ENCODE data around the gene KRTAP4-8. TPM values are rescaled to one million over a fixed set of nuclear protein-coding genes. Genes with fewer than 3 reads are reported as not detected.

Gene KRTAP4-8
- total and polyA plus RNA-seq, 11 donors, result not detected

GRCh38 chr17:41052566-41052965 lies 45.4 kb downstream of the KRTAP4-8 start:
- TF ChIP-seq POLR2A (IDR thresholded peaks at IDR 0.05) (no peak), CTCF (IDR thresholded peaks at IDR 0.05) (no peak)
- Histone ChIP-seq H3K27me3 (peaks cover 0 to 45% (median 19%) of the 10 kb centered on the region in 9 donors), H3K27ac (no peak overlapping the region), H3K4me1 (no peaks in the 10 kb centered on the region), H3K9me3 (peaks cover 0 to 11% (median 1%) of the 10 kb centered on the region in 12 donors), H3K36me3 (no peaks in the 10 kb centered on the region), H3K4me3 (no peak overlapping the region)
- ATAC-seq (no peak), DNase-seq (no peak)
- intact Hi-C loops (cut with DNase I), result no loop called here

DNA sequence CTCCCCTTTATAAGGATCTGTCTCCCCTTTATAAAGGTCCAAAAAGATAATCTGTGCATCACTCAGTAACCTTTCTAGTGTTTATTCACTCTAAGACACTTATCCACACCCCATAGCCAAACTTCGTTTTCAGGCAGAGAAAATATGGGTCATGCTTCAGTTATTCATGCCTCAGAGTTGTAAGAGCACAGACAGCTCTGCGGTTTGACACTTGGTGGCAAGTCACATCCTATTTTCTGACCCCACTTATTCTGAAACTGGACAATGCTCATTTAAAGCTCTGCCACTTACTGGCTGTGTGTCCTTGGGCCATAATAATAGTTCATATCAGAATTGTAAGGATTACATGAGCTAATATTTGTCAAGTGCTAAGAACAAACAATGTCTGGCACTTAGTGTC lies 48.8 kb downstream of the KRTAP4-8 start:
- intact Hi-C loops (cut with DNase I), result no loop called here
- DNase-seq (no peak), ATAC-seq (no peak)
- H3K4me1 ChIP-seq, result no peaks in the 10 kb centered on the region
- H3K27me3 ChIP-seq, result peaks cover 0 to 49% (median 22%) of the 10 kb centered on the region in 9 donors
- H3K36me3 ChIP-seq, result no peaks in the 10 kb centered on the region
- H3K4me3 ChIP-seq, result no peak overlapping the region
- peaks cover 0 to 9% (median 0%) of the 10 kb centered on the region in 12 donors for H3K9me3 ChIP-seq
- no peak for TF ChIP-seq POLR2A (IDR thresholded peaks at IDR 0.05)
- TF ChIP-seq CTCF (IDR thresholded peaks at IDR 0.05), result no peak
- no peak overlapping the region for H3K27ac ChIP-seq
- WGBS, 4 donors, result 49 to 64% (median 61%) methylated on average over 2 of the region's 2 CpGs

DNA sequence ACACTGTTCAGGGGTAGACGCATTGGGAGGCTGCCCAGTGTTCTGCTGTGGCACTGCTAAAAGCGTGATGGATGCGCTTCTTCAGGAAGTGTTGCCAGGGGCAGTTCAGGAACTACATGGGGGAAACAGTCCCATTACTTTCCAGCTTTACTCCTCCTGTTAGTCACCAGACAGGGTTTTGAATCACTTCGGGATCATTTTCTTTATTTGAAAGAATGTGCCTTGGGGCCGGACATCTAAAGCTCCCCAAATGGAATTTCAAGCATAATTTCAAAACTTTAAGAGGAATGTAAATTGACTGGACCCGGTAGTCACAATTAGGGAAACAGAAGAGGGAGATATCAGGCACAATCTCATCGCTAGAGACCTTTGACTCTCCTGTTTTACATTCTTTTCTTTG lies 49.5 kb downstream of the KRTAP4-8 start:
- no peak for TF ChIP-seq CTCF (IDR thresholded peaks at IDR 0.05)
- TF ChIP-seq POLR2A (IDR thresholded peaks at IDR 0.05), result no peak
- H3K27ac ChIP-seq, result no peak overlapping the region
- ATAC-seq (no peak), DNase-seq (no peak)
- H3K9me3 ChIP-seq, result peaks cover 0 to 6% (median 0%) of the 10 kb centered on the region in 12 donors
- H3K36me3 ChIP-seq, result no peaks in the 10 kb centered on the region
- peaks cover 0 to 49% (median 22%) of the 10 kb centered on the region in 9 donors for H3K27me3 ChIP-seq
- no peaks in the 10 kb centered on the region for H3K4me1 ChIP-seq
- WGBS, 4 donors, result 72 to 77% (median 73%) methylated on average over 7 of the region's 7 CpGs
- H3K4me3 ChIP-seq, result no peak overlapping the region
- intact Hi-C loops (cut with DNase I), result no loop called here

Other genes starting within 250 kb of the KRTAP4-8 start
Only the 30 nearest of the 38 such genes appear.
- not detected for gene KRT39, start 131.2 kb downstream of the KRTAP4-8 start, total RNA-seq
- gene KRT39, start 131.2 kb downstream of the KRTAP4-8 start, polyA plus RNA-seq, result not detected
- gene KRT40, start 113.8 kb downstream of the KRTAP4-8 start, total RNA-seq, result not detected
- not detected for gene KRT40, start 113.8 kb downstream of the KRTAP4-8 start, polyA plus RNA-seq
- gene KRTAP3-3, start 104.0 kb downstream of the KRTAP4-8 start, total RNA-seq, result not detected
- gene KRTAP3-3, start 104.0 kb downstream of the KRTAP4-8 start, polyA plus RNA-seq, result not detected
- not detected for gene KRTAP3-2, start 98.2 kb downstream of the KRTAP4-8 start, total RNA-seq
- not detected for gene KRTAP3-2, start 98.2 kb downstream of the KRTAP4-8 start, polyA plus RNA-seq
- not detected for gene KRTAP3-1, start 89.0 kb downstream of the KRTAP4-8 start, total RNA-seq
- gene KRTAP3-1, start 89.0 kb downstream of the KRTAP4-8 start, polyA plus RNA-seq, result not detected
- gene KRTAP1-5, start 70.9 kb downstream of the KRTAP4-8 start, total RNA-seq, result not detected
- not detected for gene KRTAP1-5, start 70.9 kb downstream of the KRTAP4-8 start, polyA plus RNA-seq
- gene KRTAP1-4, start 67.9 kb downstream of the KRTAP4-8 start, total RNA-seq, result not detected
- gene KRTAP1-4, start 67.9 kb downstream of the KRTAP4-8 start, polyA plus RNA-seq, result not detected
- not detected for gene KRTAP1-3, start 63.3 kb downstream of the KRTAP4-8 start, total RNA-seq
- gene KRTAP1-3, start 63.3 kb downstream of the KRTAP4-8 start, polyA plus RNA-seq, result not detected
- not detected for gene KRTAP1-1, start 56.7 kb downstream of the KRTAP4-8 start, total RNA-seq
- gene KRTAP1-1, start 56.7 kb downstream of the KRTAP4-8 start, polyA plus RNA-seq, result not detected
- gene KRTAP2-1, start 50.8 kb downstream of the KRTAP4-8 start, total RNA-seq, result not detected
- not detected for gene KRTAP2-1, start 50.8 kb downstream of the KRTAP4-8 start, polyA plus RNA-seq
- not detected for gene KRTAP2-2, start 42.9 kb downstream of the KRTAP4-8 start, total RNA-seq
- not detected for gene KRTAP2-2, start 42.9 kb downstream of the KRTAP4-8 start, polyA plus RNA-seq
- gene KRTAP2-3, start 38.0 kb downstream of the KRTAP4-8 start, total RNA-seq, result not detected
- gene KRTAP2-3, start 38.0 kb downstream of the KRTAP4-8 start, polyA plus RNA-seq, result not detected
- not detected for gene KRTAP2-4, start 32.3 kb downstream of the KRTAP4-8 start, total RNA-seq
- gene KRTAP2-4, start 32.3 kb downstream of the KRTAP4-8 start, polyA plus RNA-seq, result not detected
- not detected for gene KRTAP4-7, start 14.0 kb downstream of the KRTAP4-8 start, total RNA-seq
- gene KRTAP4-7, start 14.0 kb downstream of the KRTAP4-8 start, polyA plus RNA-seq, result not detected
- not detected for gene KRTAP4-16, start 4.1 kb upstream of the KRTAP4-8 start, total RNA-seq
- not detected for gene KRTAP4-16, start 4.1 kb upstream of the KRTAP4-8 start, polyA plus RNA-seq
- not detected for gene KRTAP4-9, start 7.2 kb upstream of the KRTAP4-8 start, total RNA-seq
- not detected for gene KRTAP4-9, start 7.2 kb upstream of the KRTAP4-8 start, polyA plus RNA-seq
- gene KRTAP4-11, start 20.2 kb upstream of the KRTAP4-8 start, total RNA-seq, result not detected
- not detected for gene KRTAP4-11, start 20.2 kb upstream of the KRTAP4-8 start, polyA plus RNA-seq
- not detected for gene KRTAP4-12, start 26.0 kb upstream of the KRTAP4-8 start, total RNA-seq
- not detected for gene KRTAP4-12, start 26.0 kb upstream of the KRTAP4-8 start, polyA plus RNA-seq
- not detected for gene KRTAP4-6, start 42.4 kb upstream of the KRTAP4-8 start, total RNA-seq
- gene KRTAP4-6, start 42.4 kb upstream of the KRTAP4-8 start, polyA plus RNA-seq, result not detected
- gene KRTAP4-5, start 51.7 kb upstream of the KRTAP4-8 start, total RNA-seq, result not detected
- not detected for gene KRTAP4-5, start 51.7 kb upstream of the KRTAP4-8 start, polyA plus RNA-seq
- gene KRTAP4-4, start 62.6 kb upstream of the KRTAP4-8 start, total RNA-seq, result not detected
- not detected for gene KRTAP4-4, start 62.6 kb upstream of the KRTAP4-8 start, polyA plus RNA-seq
- gene KRTAP4-3, start 70.1 kb upstream of the KRTAP4-8 start, total RNA-seq, result not detected
- not detected for gene KRTAP4-3, start 70.1 kb upstream of the KRTAP4-8 start, polyA plus RNA-seq
- gene KRTAP4-2, start 80.1 kb upstream of the KRTAP4-8 start, total RNA-seq, result not detected
- not detected for gene KRTAP4-2, start 80.1 kb upstream of the KRTAP4-8 start, polyA plus RNA-seq
- not detected for gene KRTAP4-1, start 86.8 kb upstream of the KRTAP4-8 start, total RNA-seq
- not detected for gene KRTAP4-1, start 86.8 kb upstream of the KRTAP4-8 start, polyA plus RNA-seq
- gene KRTAP9-1, start 91.7 kb upstream of the KRTAP4-8 start, total RNA-seq, result not detected
- not detected for gene KRTAP9-1, start 91.7 kb upstream of the KRTAP4-8 start, polyA plus RNA-seq
- gene KRTAP9-2, start 128.5 kb upstream of the KRTAP4-8 start, total RNA-seq, result not detected
- gene KRTAP9-2, start 128.5 kb upstream of the KRTAP4-8 start, polyA plus RNA-seq, result not detected
- gene KRTAP9-3, start 134.3 kb upstream of the KRTAP4-8 start, total RNA-seq, result not detected
- gene KRTAP9-3, start 134.3 kb upstream of the KRTAP4-8 start, polyA plus RNA-seq, result not detected
- not detected for gene KRTAP9-8, start 139.9 kb upstream of the KRTAP4-8 start, total RNA-seq
- not detected for gene KRTAP9-8, start 139.9 kb upstream of the KRTAP4-8 start, polyA plus RNA-seq
- gene KRTAP9-4, start 151.5 kb upstream of the KRTAP4-8 start, total RNA-seq, result not detected
- gene KRTAP9-4, start 151.5 kb upstream of the KRTAP4-8 start, polyA plus RNA-seq, result not detected
- gene KRTAP9-9, start 157.2 kb upstream of the KRTAP4-8 start, total RNA-seq, result not detected
- gene KRTAP9-9, start 157.2 kb upstream of the KRTAP4-8 start, polyA plus RNA-seq, result not detected